ENCODE results near the gene TMSB10. TPM values are rescaled to one million over a fixed set of nuclear protein-coding genes. Genes with fewer than 3 reads are reported as not detected.

Gene TMSB10
- total RNA-seq (100 to 1,000 TPM; 134 to 700 (median 213) TPM), polyA plus RNA-seq (1,000 to 10,000 TPM in 1 of 2 donors, 100 to 1,000 TPM in 1; 585 to 1,099 TPM)

- 0% methylated on average over 84 to 94 of the region's 94 CpGs for WGBS, 2 donors
- Histone ChIP-seq H3K4me3 (peak within 1 kb of the TSS; percentile 86 to 99 (median 98)), H3K27me3 (no peaks in the 10 kb centered on the region), H3K27ac (peak within 1 kb of the TSS; percentile 78 to 95 (median 90)), H3K4me1 (peaks cover 0 to 4% (median 0%) of the 10 kb centered on the region in 3 donors), H3K9me3 (no peaks in the 10 kb centered on the region), H3K36me3 (no peaks in the 10 kb centered on the region)
- ATAC-seq (peak; percentile 91 to 94 (median 92)), FAIRE-seq (no peak), DNase-seq (peak; percentile 81 to 96 (median 90))
- intact Hi-C loops (cut with DNase I), result no loop called here
- TF ChIP-seq CTCF (IDR thresholded peaks at IDR 0.05), result no peak
Measured at GRCh38 chr2:84905181-84906107, at the start of gene TMSB10. Gene TMSB10 (plus strand): TSS chr2:84905656.

GRCh38 chr2:84855731-84856130, 49.7 kb upstream of the TMSB10 start:
- Histone ChIP-seq H3K27me3 (no peaks in the 10 kb centered on the region), H3K4me3 (no peak overlapping the region), H3K4me1 (no peaks in the 10 kb centered on the region), H3K27ac (no peak overlapping the region), H3K36me3 (no peaks in the 10 kb centered on the region), H3K9me3 (no peaks in the 10 kb centered on the region)
- DNase-seq (no peak), FAIRE-seq (no peak), ATAC-seq (no peak)
- no peak for TF ChIP-seq CTCF (IDR thresholded peaks at IDR 0.05)
- intact Hi-C loops (cut with DNase I), result no loop called here
- 43 to 46% methylated on average over 11 of the region's 11 CpGs for WGBS, 2 donors

GRCh38 chr2:84856787-84857186, 48.7 kb upstream of the TMSB10 start:
- Histone ChIP-seq H3K4me3 (no peak overlapping the region), H3K27ac (no peak overlapping the region), H3K4me1 (no peaks in the 10 kb centered on the region), H3K9me3 (no peaks in the 10 kb centered on the region), H3K27me3 (no peaks in the 10 kb centered on the region), H3K36me3 (no peaks in the 10 kb centered on the region)
- DNase-seq (no peak), ATAC-seq (no peak), FAIRE-seq (no peak)
- WGBS, 2 donors, result 81 to 86% methylated on average over 6 of the region's 6 CpGs
- intact Hi-C loops (cut with DNase I), result no loop called here
- no peak for TF ChIP-seq CTCF (IDR thresholded peaks at IDR 0.05)

- Histone ChIP-seq H3K27ac (no peak overlapping the region), H3K4me1 (no peaks in the 10 kb centered on the region), H3K4me3 (no peak overlapping the region), H3K27me3 (no peaks in the 10 kb centered on the region), H3K9me3 (no peaks in the 10 kb centered on the region), H3K36me3 (no peaks in the 10 kb centered on the region)
- intact Hi-C loops (cut with DNase I), result no loop called here
- no peak for DNase-seq
- TF ChIP-seq CTCF (IDR thresholded peaks at IDR 0.05), result no peak
- no peak for ATAC-seq
- no peak for FAIRE-seq
- WGBS, 2 donors, result 44 to 58% methylated on average over 5 of the region's 5 CpGs
Measured at GRCh38 chr2:84857566-84857965, 47.9 kb upstream of the TMSB10 start.

- DNase-seq (no peak), FAIRE-seq (no peak), ATAC-seq (no peak)
- H3K27ac ChIP-seq, result no peak overlapping the region
- intact Hi-C loops (cut with DNase I), result no loop called here
- H3K9me3 ChIP-seq, result no peaks in the 10 kb centered on the region
- no peak for TF ChIP-seq CTCF (IDR thresholded peaks at IDR 0.05)
- 84 to 93% methylated on average over 3 of the region's 3 CpGs for WGBS, 2 donors
- H3K4me1 ChIP-seq, result no peaks in the 10 kb centered on the region
- no peak overlapping the region for H3K4me3 ChIP-seq
- H3K27me3 ChIP-seq, result no peaks in the 10 kb centered on the region
- no peaks in the 10 kb centered on the region for H3K36me3 ChIP-seq
Measured at GRCh38 chr2:84858123-84858522, 47.3 kb upstream of the TMSB10 start.

Measured in pancreas (tissue), 10 donors.